ENCODE data around the gene NIF3L1. TPM values are rescaled to one million over a fixed set of nuclear protein-coding genes. Genes with fewer than 3 reads are reported as not detected.

The NIF3L1 gene
- total and polyA plus RNA-seq, 4 donors = 32.1 to 38.9 (median 35.5) TPM

Small RNAs within 50 kb of the gene (small RNA-seq; reads per million reads assigned to genes)
- gene RF00019 (ENCODE audit: low replicate concordance) (not detected), gene RNA5SP115 (ENCODE audit: low replicate concordance) (not detected), gene RNU6-312P (ENCODE audit: low replicate concordance) (not detected), gene RNU6-762P (ENCODE audit: low replicate concordance) (not detected)

Other genes starting within 250 kb of the NIF3L1 start
- gene BZW1, start 77.5 kb upstream of the NIF3L1 start, total RNA-seq = 100 to 1,000 TPM; 276 to 457 TPM
- 100 to 1,000 TPM; 177 to 220 TPM for gene BZW1, start 77.5 kb upstream of the NIF3L1 start, polyA plus RNA-seq (ENCODE audit: insufficient read length in 2 of 2)
- gene CLK1, start 24.7 kb upstream of the NIF3L1 start, total RNA-seq = 100 to 1,000 TPM; 170 to 220 TPM
- 100 to 1,000 TPM; 203 to 207 TPM for gene CLK1, start 24.7 kb upstream of the NIF3L1 start, polyA plus RNA-seq (ENCODE audit: insufficient read length in 2 of 2)
- 10 to 100 TPM; 43.9 to 57.7 TPM for gene PPIL3, start 294 bp upstream of the NIF3L1 start, total RNA-seq
- 10 to 100 TPM; 65.3 to 74.0 TPM for gene PPIL3, start 294 bp upstream of the NIF3L1 start, polyA plus RNA-seq (ENCODE audit: insufficient read length in 2 of 2)
- 10 to 100 TPM; 18.4 to 20.1 TPM for gene ORC2, start 74.3 kb downstream of the NIF3L1 start, total RNA-seq
- gene ORC2, start 74.3 kb downstream of the NIF3L1 start, polyA plus RNA-seq (ENCODE audit: insufficient read length in 2 of 2) = 10 to 100 TPM; 12.1 to 18.6 TPM
- gene HYCC2, start 182.3 kb downstream of the NIF3L1 start, total RNA-seq = 10 to 100 TPM; 17.2 to 49.0 TPM
- gene HYCC2, start 182.3 kb downstream of the NIF3L1 start, polyA plus RNA-seq (ENCODE audit: insufficient read length in 2 of 2) = 10 to 100 TPM; 15.2 to 20.5 TPM
- gene NDUFB3, start 182.6 kb downstream of the NIF3L1 start, total RNA-seq = 100 to 1,000 TPM in 1 of 2 donors, 10 to 100 TPM in 1; 79.0 to 117 TPM
- 100 to 1,000 TPM; 114 to 136 TPM for gene NDUFB3, start 182.6 kb downstream of the NIF3L1 start, polyA plus RNA-seq (ENCODE audit: insufficient read length in 2 of 2)
- gene CFLAR, start 226.8 kb downstream of the NIF3L1 start, total RNA-seq = 10 to 100 TPM; 65.9 to 81.9 TPM
- 10 to 100 TPM; 28.2 to 49.2 TPM for gene CFLAR, start 226.8 kb downstream of the NIF3L1 start, polyA plus RNA-seq (ENCODE audit: insufficient read length in 2 of 2)